ENCODE data around the gene MKRN1. TPM values are rescaled to one million over a fixed set of nuclear protein-coding genes. Genes with fewer than 3 reads are reported as not detected.

Gene MKRN1
- total RNA-seq, 1 experiment from 2014 or later, result 121 TPM

DNA sequence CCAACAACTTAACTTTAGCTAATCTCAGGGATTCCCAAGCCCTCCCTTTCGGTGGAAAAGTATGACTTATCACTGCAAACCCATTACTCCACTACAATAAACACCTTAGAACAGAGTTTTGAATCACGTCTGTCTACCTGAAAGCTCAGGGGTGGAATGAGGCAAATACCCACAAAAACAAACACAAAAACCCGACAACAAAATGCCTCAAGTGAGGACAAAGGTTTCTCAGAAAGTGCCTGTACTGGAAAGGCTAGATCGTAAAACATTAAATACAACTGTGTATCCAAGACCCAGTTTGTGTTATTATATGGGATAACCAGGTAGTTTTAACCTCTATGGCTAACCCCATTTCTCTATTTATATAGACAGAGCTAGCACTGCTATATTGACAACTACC lies 26.0 kb downstream of the MKRN1 start:
- H3K27me3 Mint-ChIP-seq (ENCODE audit: low read depth), result no peaks in the 10 kb centered on the region
- DNase-seq (ENCODE audit: low spot score) (no peak), ATAC-seq (no peak)
- POLR2A ChIA-PET, result no interaction called here
- H3K4me3 Mint-ChIP-seq, result no peak overlapping the region
- H3K36me3 Mint-ChIP-seq, result peaks cover 50% of the 10 kb centered on the region
- peaks cover 93% of the 10 kb centered on the region for H3K4me1 Mint-ChIP-seq
- CTCF ChIA-PET, result no interaction called here
- no peak for TF ChIP-seq ZNF423 (CRISPR knock-in tag; IDR thresholded peaks at IDR 0.05)
- TF ChIP-seq NFE2L1 (CRISPR knock-in tag; IDR thresholded peaks at IDR 0.05), result no peak
- TF ChIP-seq, protein P1, sequence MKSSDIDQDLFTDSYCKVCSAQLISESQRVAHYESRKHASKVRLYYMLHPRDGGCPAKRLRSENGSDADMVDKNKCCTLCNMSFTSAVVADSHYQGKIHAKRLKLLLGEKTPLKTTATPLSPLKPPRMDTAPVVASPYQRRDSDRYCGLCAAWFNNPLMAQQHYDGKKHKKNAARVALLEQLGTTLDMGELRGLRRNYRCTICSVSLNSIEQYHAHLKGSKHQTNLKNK (CRISPR knock-in tag; IDR thresholded peaks at IDR 0.05), result no peak
- no peak for TF ChIP-seq ETV6 (CRISPR knock-in tag; IDR thresholded peaks at IDR 0.05)
- no peak for TF ChIP-seq CREB1 (CRISPR knock-in tag; IDR thresholded peaks at IDR 0.05)
- TF ChIP-seq, protein P2, sequence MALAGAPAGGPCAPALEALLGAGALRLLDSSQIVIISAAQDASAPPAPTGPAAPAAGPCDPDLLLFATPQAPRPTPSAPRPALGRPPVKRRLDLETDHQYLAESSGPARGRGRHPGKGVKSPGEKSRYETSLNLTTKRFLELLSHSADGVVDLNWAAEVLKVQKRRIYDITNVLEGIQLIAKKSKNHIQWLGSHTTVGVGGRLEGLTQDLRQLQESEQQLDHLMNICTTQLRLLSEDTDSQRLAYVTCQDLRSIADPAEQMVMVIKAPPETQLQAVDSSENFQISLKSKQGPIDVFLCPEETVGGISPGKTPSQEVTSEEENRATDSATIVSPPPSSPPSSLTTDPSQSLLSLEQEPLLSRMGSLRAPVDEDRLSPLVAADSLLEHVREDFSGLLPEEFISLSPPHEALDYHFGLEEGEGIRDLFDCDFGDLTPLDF (CRISPR knock-in tag; IDR thresholded peaks at IDR 0.05), result no peak
- TF ChIP-seq E2F4 (CRISPR knock-in tag; IDR thresholded peaks at IDR 0.05; ENCODE audit: borderline replicate concordance, low read depth), result no peak
- TF ChIP-seq, protein P3, sequence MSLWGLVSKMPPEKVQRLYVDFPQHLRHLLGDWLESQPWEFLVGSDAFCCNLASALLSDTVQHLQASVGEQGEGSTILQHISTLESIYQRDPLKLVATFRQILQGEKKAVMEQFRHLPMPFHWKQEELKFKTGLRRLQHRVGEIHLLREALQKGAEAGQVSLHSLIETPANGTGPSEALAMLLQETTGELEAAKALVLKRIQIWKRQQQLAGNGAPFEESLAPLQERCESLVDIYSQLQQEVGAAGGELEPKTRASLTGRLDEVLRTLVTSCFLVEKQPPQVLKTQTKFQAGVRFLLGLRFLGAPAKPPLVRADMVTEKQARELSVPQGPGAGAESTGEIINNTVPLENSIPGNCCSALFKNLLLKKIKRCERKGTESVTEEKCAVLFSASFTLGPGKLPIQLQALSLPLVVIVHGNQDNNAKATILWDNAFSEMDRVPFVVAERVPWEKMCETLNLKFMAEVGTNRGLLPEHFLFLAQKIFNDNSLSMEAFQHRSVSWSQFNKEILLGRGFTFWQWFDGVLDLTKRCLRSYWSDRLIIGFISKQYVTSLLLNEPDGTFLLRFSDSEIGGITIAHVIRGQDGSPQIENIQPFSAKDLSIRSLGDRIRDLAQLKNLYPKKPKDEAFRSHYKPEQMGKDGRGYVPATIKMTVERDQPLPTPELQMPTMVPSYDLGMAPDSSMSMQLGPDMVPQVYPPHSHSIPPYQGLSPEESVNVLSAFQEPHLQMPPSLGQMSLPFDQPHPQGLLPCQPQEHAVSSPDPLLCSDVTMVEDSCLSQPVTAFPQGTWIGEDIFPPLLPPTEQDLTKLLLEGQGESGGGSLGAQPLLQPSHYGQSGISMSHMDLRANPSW (CRISPR knock-in tag; conservative IDR thresholded peaks at IDR 0.05; ENCODE audit: low read depth), result no peak
- no peak for TF ChIP-seq MXD4 (CRISPR knock-in tag; IDR thresholded peaks at IDR 0.05; ENCODE audit: borderline replicate concordance)
- TF ChIP-seq, protein P4, sequence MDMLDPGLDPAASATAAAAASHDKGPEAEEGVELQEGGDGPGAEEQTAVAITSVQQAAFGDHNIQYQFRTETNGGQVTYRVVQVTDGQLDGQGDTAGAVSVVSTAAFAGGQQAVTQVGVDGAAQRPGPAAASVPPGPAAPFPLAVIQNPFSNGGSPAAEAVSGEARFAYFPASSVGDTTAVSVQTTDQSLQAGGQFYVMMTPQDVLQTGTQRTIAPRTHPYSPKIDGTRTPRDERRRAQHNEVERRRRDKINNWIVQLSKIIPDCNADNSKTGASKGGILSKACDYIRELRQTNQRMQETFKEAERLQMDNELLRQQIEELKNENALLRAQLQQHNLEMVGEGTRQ (CRISPR knock-in tag; IDR thresholded peaks at IDR 0.05), result no peak
- TF ChIP-seq ATF1 (CRISPR knock-in tag; IDR thresholded peaks at IDR 0.05), result no peak
- TF ChIP-seq, protein P5, sequence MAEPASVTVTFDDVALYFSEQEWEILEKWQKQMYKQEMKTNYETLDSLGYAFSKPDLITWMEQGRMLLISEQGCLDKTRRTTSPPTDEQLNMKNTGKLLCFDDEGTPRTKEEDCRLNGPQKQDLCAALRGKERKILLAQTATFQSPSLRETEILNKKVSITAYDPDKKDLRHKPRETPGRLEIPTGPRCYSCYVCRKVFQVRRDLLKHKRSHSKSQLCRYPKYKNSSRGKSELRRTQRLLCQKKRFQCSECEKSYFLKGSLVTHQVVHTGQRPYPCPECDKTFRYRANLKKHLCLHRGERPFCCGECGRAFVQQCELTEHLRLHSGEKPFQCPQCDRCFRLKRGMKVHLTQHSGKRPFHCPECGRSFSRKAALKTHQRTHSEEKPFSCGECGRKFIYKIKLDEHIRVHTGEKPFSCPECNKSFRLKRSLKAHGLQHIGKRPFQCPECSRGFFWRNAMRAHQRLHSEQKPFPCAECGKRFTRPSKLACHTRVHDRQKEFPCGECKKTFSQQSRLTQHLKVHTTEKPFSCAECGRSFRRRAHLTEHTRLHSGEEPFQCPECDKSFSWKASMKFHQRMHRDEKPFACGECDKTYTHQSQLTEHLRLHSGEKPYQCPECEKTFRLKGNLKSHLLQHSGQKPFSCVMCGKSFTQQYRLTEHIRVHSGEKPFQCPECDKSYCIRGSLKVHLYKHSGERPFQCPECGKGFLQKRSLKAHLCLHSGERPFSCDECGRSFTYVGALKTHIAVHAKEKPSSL (CRISPR knock-in tag; conservative IDR thresholded peaks at IDR 0.05), result no peak
- TF ChIP-seq IRF2 (CRISPR knock-in tag; IDR thresholded peaks at IDR 0.05; ENCODE audit: borderline replicate concordance, low read depth), result no peak
- no peak for TF ChIP-seq SOX15 (CRISPR knock-in tag; IDR thresholded peaks at IDR 0.05)
- TF ChIP-seq OVOL2 (CRISPR knock-in tag; IDR thresholded peaks at IDR 0.05; ENCODE audit: borderline replicate concordance), result no peak
- H3K27ac Mint-ChIP-seq, result peak overlapping the region; percentile 76
- H3K9me3 Mint-ChIP-seq, result no peaks in the 10 kb centered on the region

GRCh38 chr7:140451716-140452115 lies 27.6 kb downstream of the MKRN1 start:
- peaks cover 38% of the 10 kb centered on the region for H3K36me3 Mint-ChIP-seq
- no peak for ATAC-seq
- ChIA-PET CTCF (interaction anchor here (0.6 to 0.8 kb wide), 2 partner anchors 30 to 193 kb away, joined by 3 read pairs; no protein-coding TSS in a partner anchor), POLR2A (no interaction called here)
- H3K4me3 Mint-ChIP-seq, result no peak overlapping the region
- no peak for DNase-seq (ENCODE audit: low spot score)
- H3K27me3 Mint-ChIP-seq (ENCODE audit: low read depth), result no peaks in the 10 kb centered on the region
- H3K9me3 Mint-ChIP-seq, result 0 out of 2 replicates have a peak, but pooled peaks cover under 1% of the 10 kb centered on the region
- peak overlapping the region; percentile 85 for H3K27ac Mint-ChIP-seq
- peaks cover 92% of the 10 kb centered on the region for H3K4me1 Mint-ChIP-seq
- TF ChIP-seq ERG (CRISPR knock-in tag; IDR thresholded peaks at IDR 0.05) (no peak), NR3C1 (CRISPR knock-in tag; conservative IDR thresholded peaks at IDR 0.05; ENCODE audit: low read depth) (no peak), CREB1 (CRISPR knock-in tag; IDR thresholded peaks at IDR 0.05) (no peak), RORB (CRISPR knock-in tag; IDR thresholded peaks at IDR 0.05) (no peak), ZNF317 (CRISPR knock-in tag; IDR thresholded peaks at IDR 0.05; ENCODE audit: borderline replicate concordance, low read depth) (no peak), RELA (CRISPR knock-in tag; IDR thresholded peaks at IDR 0.05; ENCODE audit: borderline replicate concordance) (no peak), CBFB (CRISPR knock-in tag; IDR thresholded peaks at IDR 0.05; ENCODE audit: low read depth) (no peak), E2F4 (CRISPR knock-in tag; IDR thresholded peaks at IDR 0.05; ENCODE audit: borderline replicate concordance, low read depth) (no peak), SMAD4 (CRISPR knock-in tag; IDR thresholded peaks at IDR 0.05) (no peak)
- TF ChIP-seq, protein P6, sequence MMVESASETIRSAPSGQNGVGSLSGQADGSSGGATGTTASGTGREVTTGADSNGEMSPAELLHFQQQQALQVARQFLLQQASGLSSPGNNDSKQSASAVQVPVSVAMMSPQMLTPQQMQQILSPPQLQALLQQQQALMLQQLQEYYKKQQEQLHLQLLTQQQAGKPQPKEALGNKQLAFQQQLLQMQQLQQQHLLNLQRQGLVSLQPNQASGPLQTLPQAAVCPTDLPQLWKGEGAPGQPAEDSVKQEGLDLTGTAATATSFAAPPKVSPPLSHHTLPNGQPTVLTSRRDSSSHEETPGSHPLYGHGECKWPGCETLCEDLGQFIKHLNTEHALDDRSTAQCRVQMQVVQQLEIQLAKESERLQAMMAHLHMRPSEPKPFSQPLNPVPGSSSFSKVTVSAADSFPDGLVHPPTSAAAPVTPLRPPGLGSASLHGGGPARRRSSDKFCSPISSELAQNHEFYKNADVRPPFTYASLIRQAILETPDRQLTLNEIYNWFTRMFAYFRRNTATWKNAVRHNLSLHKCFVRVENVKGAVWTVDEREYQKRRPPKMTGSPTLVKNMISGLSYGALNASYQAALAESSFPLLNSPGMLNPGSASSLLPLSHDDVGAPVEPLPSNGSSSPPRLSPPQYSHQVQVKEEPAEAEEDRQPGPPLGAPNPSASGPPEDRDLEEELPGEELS (CRISPR knock-in tag; IDR thresholded peaks at IDR 0.05), result no peak
